ENCODE measurements around the gene CLCNKB. TPM values are rescaled to one million over a fixed set of nuclear protein-coding genes. Genes with fewer than 3 reads are reported as not detected.
"Not testable (repeated sequence)": the region's sequence is repeated elsewhere in the genome, so short reads cannot be mapped to it uniquely, and the experiment has no call there.

The CLCNKB gene
- not detected in 2 replicates for total RNA-seq

- intact Hi-C loops (cut with micrococcal nuclease): no loop called here
- no peak within 1 kb of the TSS for H3K27ac Mint-ChIP-seq
- peaks cover 3% of the 10 kb centered on the region for H3K27me3 Mint-ChIP-seq (ENCODE audit: low read depth)
- no peaks in the 10 kb centered on the region for H3K4me1 Mint-ChIP-seq (ENCODE audit: low read depth)
- no peaks in the 10 kb centered on the region for H3K9me3 Mint-ChIP-seq
- DNase-seq (ENCODE audit: low spot score): no peak
- no peak within 1 kb of the TSS for H3K4me3 Mint-ChIP-seq (ENCODE audit: low read depth)
- H3K36me3 Mint-ChIP-seq (ENCODE audit: low read depth): no peaks in the 10 kb centered on the region
Measured at GRCh38 chr1:16043521-16043920, at the start of gene CLCNKB. Gene CLCNKB, plus strand, starts transcription at chr1:16043782. Its CDS starts 711 bp downstream, at chr1:16044493.

GRCh38 chr1:15994081-15994480 is 49.5 kb upstream of the CLCNKB start:
- no peaks in the 10 kb centered on the region for H3K4me1 Mint-ChIP-seq (ENCODE audit: low read depth)
- H3K4me3 Mint-ChIP-seq (ENCODE audit: low read depth): no peak overlapping the region
- DNase-seq (ENCODE audit: low spot score): no peak
- H3K36me3 Mint-ChIP-seq (ENCODE audit: low read depth): no peaks in the 10 kb centered on the region
- intact Hi-C loops (cut with micrococcal nuclease): loop anchor here (1.0 kb wide), 1 partner anchor 179 kb away; no protein-coding TSS in a partner anchor
- peaks cover 6% of the 10 kb centered on the region for H3K27me3 Mint-ChIP-seq (ENCODE audit: low read depth)
- H3K9me3 Mint-ChIP-seq: no peaks in the 10 kb centered on the region
- no peak overlapping the region for H3K27ac Mint-ChIP-seq

GRCh38 chr1:15994590-15995351 is 48.8 kb upstream of the CLCNKB start:
- no peak overlapping the region for H3K27ac Mint-ChIP-seq

GRCh38 chr1:15997076-15997585 is 46.5 kb upstream of the CLCNKB start:
- DNase-seq (ENCODE audit: low spot score): no peak
- no peaks in the 10 kb centered on the region for H3K4me1 Mint-ChIP-seq (ENCODE audit: low read depth)
- peaks cover 8% of the 10 kb centered on the region for H3K27me3 Mint-ChIP-seq (ENCODE audit: low read depth)
- H3K36me3 Mint-ChIP-seq (ENCODE audit: low read depth): no peaks in the 10 kb centered on the region
- intact Hi-C loops (cut with micrococcal nuclease): no loop called here
- no peaks in the 10 kb centered on the region for H3K9me3 Mint-ChIP-seq
- no peak overlapping the region for H3K4me3 Mint-ChIP-seq (ENCODE audit: low read depth)
- no peak overlapping the region for H3K27ac Mint-ChIP-seq

More at GRCh38 chr1:15994590-15995351, 48.8 kb upstream of the CLCNKB start:
- Mint-ChIP-seq H3K27me3 (ENCODE audit: low read depth) (peaks cover 8% of the 10 kb centered on the region), H3K36me3 (ENCODE audit: low read depth) (no peaks in the 10 kb centered on the region), H3K4me1 (ENCODE audit: low read depth) (no peaks in the 10 kb centered on the region), H3K4me3 (ENCODE audit: low read depth) (no peak overlapping the region), H3K9me3 (no peaks in the 10 kb centered on the region)
- intact Hi-C loops (cut with micrococcal nuclease): loop anchor here (1.0 kb wide), 1 partner anchor 179 kb away; no protein-coding TSS in a partner anchor
- peak; percentile 20 for DNase-seq (ENCODE audit: low spot score)

GRCh38 chr1:15997637-15998280 is 45.8 kb upstream of the CLCNKB start:
- intact Hi-C loops (cut with micrococcal nuclease): no loop called here
- H3K27ac Mint-ChIP-seq: no peak overlapping the region
- H3K9me3 Mint-ChIP-seq: no peaks in the 10 kb centered on the region
- peaks cover 8% of the 10 kb centered on the region for H3K27me3 Mint-ChIP-seq (ENCODE audit: low read depth)
- H3K36me3 Mint-ChIP-seq (ENCODE audit: low read depth): no peaks in the 10 kb centered on the region
- H3K4me3 Mint-ChIP-seq (ENCODE audit: low read depth): no peak overlapping the region
- no peak for DNase-seq (ENCODE audit: low spot score)
- H3K4me1 Mint-ChIP-seq (ENCODE audit: low read depth): no peaks in the 10 kb centered on the region

- intact Hi-C loops (cut with micrococcal nuclease): no loop called here
- Mint-ChIP-seq H3K9me3 (no peaks in the 10 kb centered on the region), H3K36me3 (ENCODE audit: low read depth) (no peaks in the 10 kb centered on the region), H3K4me1 (ENCODE audit: low read depth) (no peaks in the 10 kb centered on the region), H3K4me3 (ENCODE audit: low read depth) (no peak overlapping the region), H3K27ac (no peak overlapping the region), H3K27me3 (ENCODE audit: low read depth) (peaks cover 8% of the 10 kb centered on the region)
- no peak for DNase-seq (ENCODE audit: low spot score)
Measured at GRCh38 chr1:15998929-15999328, 44.7 kb upstream of the CLCNKB start.

- H3K4me3 Mint-ChIP-seq (ENCODE audit: low read depth); H3K27me3 Mint-ChIP-seq (ENCODE audit: low read depth); intact Hi-C loops (cut with micrococcal nuclease); H3K36me3 Mint-ChIP-seq (ENCODE audit: low read depth); DNase-seq (ENCODE audit: low spot score); H3K9me3 Mint-ChIP-seq; H3K27ac Mint-ChIP-seq; H3K4me1 Mint-ChIP-seq (ENCODE audit: low read depth): not testable (repeated sequence)
Measured at GRCh38 chr1:16001274-16001673, 42.3 kb upstream of the CLCNKB start.

GRCh38 chr1:16005597-16005996 is 38.0 kb upstream of the CLCNKB start:
- H3K4me3 Mint-ChIP-seq (ENCODE audit: low read depth): no peak overlapping the region
- no peaks in the 10 kb centered on the region for H3K9me3 Mint-ChIP-seq
- DNase-seq (ENCODE audit: low spot score): no peak
- intact Hi-C loops (cut with micrococcal nuclease): loop anchor here (5.0 kb wide), 1 partner anchor 213 kb away; no protein-coding TSS in a partner anchor
- no peaks in the 10 kb centered on the region for H3K36me3 Mint-ChIP-seq (ENCODE audit: low read depth)
- no peak overlapping the region for H3K27ac Mint-ChIP-seq
- peaks cover 9% of the 10 kb centered on the region for H3K4me1 Mint-ChIP-seq (ENCODE audit: low read depth)
- no peaks in the 10 kb centered on the region for H3K27me3 Mint-ChIP-seq (ENCODE audit: low read depth)

GRCh38 chr1:16006010-16006409 is 37.6 kb upstream of the CLCNKB start:
- no peak for DNase-seq (ENCODE audit: low spot score)
- Mint-ChIP-seq H3K4me3 (ENCODE audit: low read depth) (no peak overlapping the region), H3K36me3 (ENCODE audit: low read depth) (no peaks in the 10 kb centered on the region), H3K4me1 (ENCODE audit: low read depth) (peaks cover 9% of the 10 kb centered on the region), H3K27me3 (ENCODE audit: low read depth) (no peaks in the 10 kb centered on the region), H3K27ac (no peak overlapping the region), H3K9me3 (no peaks in the 10 kb centered on the region)
- intact Hi-C loops (cut with micrococcal nuclease): loop anchor here (5.0 kb wide), 1 partner anchor 214 kb away; no protein-coding TSS in a partner anchor

GRCh38 chr1:16006552-16007485 is 36.8 kb upstream of the CLCNKB start:
- H3K4me1 Mint-ChIP-seq (ENCODE audit: low read depth): peaks cover 9% of the 10 kb centered on the region
- no peaks in the 10 kb centered on the region for H3K9me3 Mint-ChIP-seq
- intact Hi-C loops (cut with micrococcal nuclease): loop anchor here (5.0 kb wide), 1 partner anchor 215 kb away; no protein-coding TSS in a partner anchor
- H3K27me3 Mint-ChIP-seq (ENCODE audit: low read depth): no peaks in the 10 kb centered on the region
- no peaks in the 10 kb centered on the region for H3K36me3 Mint-ChIP-seq (ENCODE audit: low read depth)
- H3K27ac Mint-ChIP-seq: peak overlapping the region; percentile 22
- DNase-seq (ENCODE audit: low spot score): no peak
- H3K4me3 Mint-ChIP-seq (ENCODE audit: low read depth): no peak overlapping the region

- Mint-ChIP-seq H3K4me3 (ENCODE audit: low read depth) (no peak overlapping the region), H3K36me3 (ENCODE audit: low read depth) (no peaks in the 10 kb centered on the region)
- intact Hi-C loops (cut with micrococcal nuclease): loop anchor here (2.0 to 5.0 kb wide), 2 partner anchors 25 to 216 kb away; no protein-coding TSS in a partner anchor
Measured at GRCh38 chr1:16007671-16008341, 35.8 kb upstream of the CLCNKB start.

GRCh38 chr1:16009030-16009460 is 34.5 kb upstream of the CLCNKB start:
- Mint-ChIP-seq H3K27ac (no peak overlapping the region), H3K4me1 (ENCODE audit: low read depth) (peaks cover 15% of the 10 kb centered on the region), H3K27me3 (ENCODE audit: low read depth) (no peaks in the 10 kb centered on the region), H3K4me3 (ENCODE audit: low read depth) (no peak overlapping the region), H3K36me3 (ENCODE audit: low read depth) (no peaks in the 10 kb centered on the region), H3K9me3 (no peaks in the 10 kb centered on the region)
- intact Hi-C loops (cut with micrococcal nuclease): loop anchor here (1.0 to 5.0 kb wide), 3 partner anchors 24 to 217 kb away; no protein-coding TSS in a partner anchor
- peak; percentile 50 for DNase-seq (ENCODE audit: low spot score)

More at GRCh38 chr1:16007671-16008341, 35.8 kb upstream of the CLCNKB start:
- DNase-seq (ENCODE audit: low spot score): no peak
- H3K27me3 Mint-ChIP-seq (ENCODE audit: low read depth): no peaks in the 10 kb centered on the region
- H3K9me3 Mint-ChIP-seq: no peaks in the 10 kb centered on the region
- no peak overlapping the region for H3K27ac Mint-ChIP-seq
- peaks cover 13% of the 10 kb centered on the region for H3K4me1 Mint-ChIP-seq (ENCODE audit: low read depth)

Measured in activated T-helper 2 cell treated with anti-CD3 and anti-CD28 coated beads, Interferon-gamma antibody, Interleukin-2, Interleukin-4, amounts not matched to agents 10 μg/mL and 5 μg/mL and 100 μg/mL, durations not matched to agents 14 hours and 24 hours and 36 hours (primary cell).